SK-N-SH (cell line): ENCODE results near the gene MRPL1. TPM values are rescaled to one million over a fixed set of nuclear protein-coding genes. Genes with fewer than 3 reads are reported as not detected.

Experiments
- CTCF ChIA-PET: fragments of 300-600, 350-600 bp; formaldehyde crosslinking; extraction: SDS; loops from one replicate; lab custom pipeline; 2021; lab: Yijun Ruan, JAX
- POLR2A ChIA-PET: fragments of 350-600 bp; sonication (Branson Sonifier 250); formaldehyde crosslinking; extraction: SDS; loops from one replicate; lab custom pipeline; 2020; ENCODE audit warnings: antibody characterized with exemption, inconsistent platforms; lab: Yijun Ruan, JAX
- DNase-seq: peaks from one replicate; pipeline ENCODE4 v3.0.0; 2012
- H2AFZ ChIP-seq: fragments of 200-600 bp; sonication (generic); 2 replicates; pipeline ENCODE4 v1.8.1; 2016; ENCODE audit warnings: antibody characterized with exemption, mild to moderate bottlenecking, low read depth
- H3F3A ChIP-seq: fragments of 200-600 bp; sonication (generic); replicated peaks from 2 replicates; pipeline ENCODE3; 2016; ENCODE audit warnings: antibody characterized with exemption, mild to moderate bottlenecking; ENCODE audit not compliant: insufficient read depth
- H3K27ac ChIP-seq, 2 experiments: fragments of 200-500 bp in 1 of 2; fragments of 200-600 bp in 1 of 2; sonication (Bioruptor generic) in 1 of 2; sonication (generic), shearing (Covaris generic) in 1 of 2; 2 replicates each; pipeline versions ENCODE4 v1.5.1 to v1.6.1; 2014 to 2016; ENCODE audit warnings: low read depth in 2 of 2, inconsistent platforms in 1 of 2, low read length in 1 of 2, mild to moderate bottlenecking in 1 of 2, mixed read lengths in 1 of 2
- H3K27me3 ChIP-seq: fragments of 200-600 bp; sonication (generic), shearing (Covaris generic); 2 replicates; pipeline ENCODE4 v1.6.1; 2016; ENCODE audit warnings: mixed run types; ENCODE audit not compliant: insufficient read depth
- H3K36me3 ChIP-seq, 2 experiments: fragments of 200-500 bp in 1 of 2; fragments of 200-600 bp in 1 of 2; sonication (Bioruptor generic) in 1 of 2; sonication (generic) in 1 of 2; replicated peaks in 1 of 2; 2 replicates each; pipeline versions ENCODE3 to v1.5.1; 2014 to 2016; ENCODE audit warnings: low read length in 1 of 2, mild to moderate bottlenecking in 1 of 2; ENCODE audit not compliant: insufficient read depth in 2 of 2, control insufficient read depth in 1 of 2
- H3K4me1 ChIP-seq, 2 experiments: fragments of 200-500 bp in 1 of 2; fragments of 200-600 bp in 1 of 2; sonication (Bioruptor generic) in 1 of 2; sonication (generic), shearing (Covaris generic) in 1 of 2; 2 replicates each; pipeline versions ENCODE4 v1.5.1 to v1.6.1; 2014 to 2016; ENCODE audit warnings: low read depth in 1 of 2, low read length in 1 of 2, mixed run types in 1 of 2; ENCODE audit not compliant: insufficient read depth in 2 of 2, control insufficient read depth in 1 of 2
- H3K4me2 ChIP-seq: fragments of 200-600 bp; sonication (generic), shearing (Covaris generic); 2 replicates; pipeline ENCODE4 v1.6.1; 2017; ENCODE audit warnings: mixed run types
- H3K4me3 ChIP-seq, 2 experiments: fragments of 200-500 bp in 1 of 2; fragments of 200-600 bp in 1 of 2; sonication (Bioruptor generic) in 1 of 2; sonication (generic), shearing (Covaris generic) in 1 of 2; 2 replicates each; pipeline versions ENCODE4 v1.5.1 to v1.8.1; 2014 to 2016; ENCODE audit warnings: low read depth in 2 of 2, inconsistent platforms in 1 of 2, low read length in 1 of 2, mild to moderate bottlenecking in 1 of 2, mixed read lengths in 1 of 2, moderate library complexity in 1 of 2
- H3K79me2 ChIP-seq: fragments of 200-600 bp; sonication (generic); 2 replicates; pipeline ENCODE4 v1.8.1; 2017; ENCODE audit warnings: mild to moderate bottlenecking; ENCODE audit not compliant: insufficient read depth
- H3K9ac ChIP-seq: fragments of 200-600 bp; sonication (generic); 2 replicates; pipeline ENCODE4 v1.6.1; 2017; ENCODE audit warnings: mixed run types
- H3K9me2 ChIP-seq: fragments of 200-600 bp; sonication (generic); 2 replicates; pipeline ENCODE4 v1.6.1; 2017; ENCODE audit warnings: mixed run types
- H3K9me3 ChIP-seq: fragments of 200-600 bp; sonication (generic); 2 replicates; pipeline ENCODE4 v1.6.1; 2017; ENCODE audit warnings: mixed run types, mild to moderate bottlenecking, moderate library complexity
- H4K20me1 ChIP-seq: fragments of 200-600 bp; sonication (generic); 2 replicates; pipeline ENCODE4 v1.6.1; 2017; ENCODE audit warnings: mild to moderate bottlenecking, mixed run types; ENCODE audit not compliant: insufficient read depth
- CHD2 ChIP-seq: fragments of 150-350 bp; IDR thresholded peaks from 2 replicates; pipeline ENCODE4 v1.6.1; 2018; ENCODE audit warnings: low read length; ENCODE audit not compliant: partially characterized antibody
- EP300 ChIP-seq, 2 experiments: IDR thresholded peaks; 2 replicates each; pipeline versions ENCODE4 v1.4.0 to v1.6.1; 2012; ENCODE audit warnings: borderline replicate concordance in 1 of 2, low read depth in 1 of 2, low read length in 1 of 2
- MEF2A ChIP-seq: IDR thresholded peaks from 2 replicates; pipeline ENCODE4 v1.4.0; 2012; ENCODE audit warnings: low read depth, borderline replicate concordance
- NFIC ChIP-seq: IDR thresholded peaks from 2 replicates; pipeline ENCODE4 v1.4.0; 2012; ENCODE audit warnings: borderline replicate concordance
- NRF1 ChIP-seq: IDR thresholded peaks from 2 replicates; pipeline ENCODE4 v1.6.1; 2012; ENCODE audit warnings: low read depth, mild to moderate bottlenecking, low read length
- PBX3 ChIP-seq: IDR thresholded peaks from 2 replicates; pipeline ENCODE4; 2012
- POLR2AphosphoS5 ChIP-seq: IDR thresholded peaks from 2 replicates; pipeline ENCODE4 v1.6.1; 2012; ENCODE audit warnings: low read depth, low read length
- RCOR1 ChIP-seq: fragments of 150-350 bp; IDR thresholded peaks from 2 replicates; pipeline ENCODE4 v1.6.1; 2017; ENCODE audit warnings: antibody characterized with exemption, low read length
- RXRA ChIP-seq: IDR thresholded peaks from 2 replicates; pipeline ENCODE4 v1.4.0; 2012; ENCODE audit warnings: low read depth, mild to moderate bottlenecking, borderline replicate concordance
- SIN3A ChIP-seq: IDR thresholded peaks from 2 replicates; pipeline ENCODE4 v1.6.1; 2012; ENCODE audit warnings: low read depth, mild to moderate bottlenecking, low read length, moderate library complexity, borderline replicate concordance
- TAF1 ChIP-seq: IDR thresholded peaks from 2 replicates; pipeline ENCODE4 v1.6.1; 2012; ENCODE audit warnings: low read depth, mild to moderate bottlenecking, low read length, moderate library complexity, borderline replicate concordance
- TCF12 ChIP-seq: IDR thresholded peaks from 2 replicates; pipeline ENCODE4 v1.4.0; 2012
- ZBTB33 ChIP-seq: IDR thresholded peaks from 2 replicates; pipeline ENCODE4 v1.4.0; 2012; ENCODE audit warnings: low read depth, borderline replicate concordance
- WGBS: methylation state at CpG from one replicate; pipeline ENCODE4 v1.1.6; 2017; ENCODE audit warnings: low lambda C conversion rate; 5-methylcytosine and 5-hydroxymethylcytosine counted together
- polyA plus RNA-seq, 3 experiments: library from polyadenylated mRNA; depleted of rRNA; stranded (reverse); fragments of >200 nt; gene quantifications; 2 replicates each; pipeline ENCODE4 v1.2.3, GENCODE V29; 2012
- TF ChIP-seq, protein P1 (sequence below): IDR thresholded peaks from 2 replicates; pipeline ENCODE4 v1.6.1; 2012; ENCODE audit warnings: mild to moderate bottlenecking, low read depth, low read length, moderate library complexity
- TF ChIP-seq, protein P2 (sequence below): fragments of 200-600 bp; sonication (generic); IDR thresholded peaks from 2 replicates; pipeline ENCODE4 v1.6.1; 2017; ENCODE audit warnings: antibody characterized with exemption, mild to moderate bottlenecking, moderate library complexity

Gene MRPL1
- polyA plus RNA-seq, 1 of the 3 experiments (the other 2 are of a cell fraction) = 11.0 TPM

DNA sequence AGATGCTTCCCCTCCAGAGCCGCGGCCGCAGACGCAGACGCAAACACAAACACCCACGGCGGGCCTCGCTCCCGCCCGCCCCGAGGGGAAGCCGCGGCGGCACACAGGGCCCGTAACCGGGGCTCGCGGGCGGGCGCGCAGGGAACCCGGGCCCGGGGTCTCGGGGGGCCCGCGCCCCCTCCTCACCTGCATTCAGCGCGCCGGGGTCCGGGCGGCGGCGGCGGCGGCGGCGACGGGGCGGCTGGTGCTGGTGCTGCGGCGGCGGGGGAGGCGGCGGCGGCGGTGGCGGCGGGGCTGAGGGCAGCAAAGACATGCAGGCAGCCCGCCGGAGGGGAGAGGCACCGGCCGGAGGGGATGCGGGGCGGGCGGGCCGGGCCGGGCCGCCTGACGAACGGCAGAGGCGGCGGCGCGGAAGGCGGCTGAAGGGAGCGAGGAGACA lies 43.2 kb upstream of the MRPL1 start:
- Histone ChIP-seq H3K27ac (peak overlapping the region; percentile 77 to 96), H3K36me3 (no peaks in the 10 kb centered on the region), H3K9me3 (no peaks in the 10 kb centered on the region; the same call in 1 of the 2 replicates), H3K9ac (peak overlapping the region; percentile 89), H3K4me2 (peak overlapping the region; percentile 96), H3K4me1 (peaks cover 0 to 12% of the 10 kb centered on the region in 2 experiments; a peak in 2 of 4 replicates), H3K9me2 (no peaks in the 10 kb centered on the region)
- ChIA-PET CTCF (interaction anchor here (1.0 to 2.7 kb wide), 4 partner anchors 10 to 218 kb away, joined by 3 to 17 read pairs (median 8); partner anchors contain the start of gene MRPL1), POLR2A (interaction anchor here (1.0 to 1.9 kb wide), 3 partner anchors 9 to 957 kb away, joined by 3 to 6 read pairs (median 3); partner anchors contain the start of genes BMP2K and MRPL1)
- DNase-seq = peak; percentile 73
- WGBS = 5% methylated on average over 4 of the region's 66 CpGs
- TF ChIP-seq TCF12 (no peak), SIN3A (no peak), EP300 (IDR thresholded peaks at IDR 0.05; ENCODE audit: borderline replicate concordance in 1 of 2, low read depth in 1 of 2, low read length in 1 of 2) (no peak), MEF2A (no peak), TAF1 (0 out of 2 replicates have a peak, but pooled peaks have one; percentile 34)
- TF ChIP-seq, all 33 proteins: peak for 1
- H3K4me3 ChIP-seq = peak overlapping the region; percentile 95 to 97
- peak overlapping the region; percentile 92 for H2AFZ ChIP-seq
- H3F3A ChIP-seq = peaks cover 17% of the 10 kb centered on the region
- H3K79me2 ChIP-seq = peaks cover 38% of the 10 kb centered on the region
- H4K20me1 ChIP-seq = peaks cover 7% of the 10 kb centered on the region; the same call in 1 of the 2 replicates
- no peaks in the 10 kb centered on the region for H3K27me3 ChIP-seq

DNA sequence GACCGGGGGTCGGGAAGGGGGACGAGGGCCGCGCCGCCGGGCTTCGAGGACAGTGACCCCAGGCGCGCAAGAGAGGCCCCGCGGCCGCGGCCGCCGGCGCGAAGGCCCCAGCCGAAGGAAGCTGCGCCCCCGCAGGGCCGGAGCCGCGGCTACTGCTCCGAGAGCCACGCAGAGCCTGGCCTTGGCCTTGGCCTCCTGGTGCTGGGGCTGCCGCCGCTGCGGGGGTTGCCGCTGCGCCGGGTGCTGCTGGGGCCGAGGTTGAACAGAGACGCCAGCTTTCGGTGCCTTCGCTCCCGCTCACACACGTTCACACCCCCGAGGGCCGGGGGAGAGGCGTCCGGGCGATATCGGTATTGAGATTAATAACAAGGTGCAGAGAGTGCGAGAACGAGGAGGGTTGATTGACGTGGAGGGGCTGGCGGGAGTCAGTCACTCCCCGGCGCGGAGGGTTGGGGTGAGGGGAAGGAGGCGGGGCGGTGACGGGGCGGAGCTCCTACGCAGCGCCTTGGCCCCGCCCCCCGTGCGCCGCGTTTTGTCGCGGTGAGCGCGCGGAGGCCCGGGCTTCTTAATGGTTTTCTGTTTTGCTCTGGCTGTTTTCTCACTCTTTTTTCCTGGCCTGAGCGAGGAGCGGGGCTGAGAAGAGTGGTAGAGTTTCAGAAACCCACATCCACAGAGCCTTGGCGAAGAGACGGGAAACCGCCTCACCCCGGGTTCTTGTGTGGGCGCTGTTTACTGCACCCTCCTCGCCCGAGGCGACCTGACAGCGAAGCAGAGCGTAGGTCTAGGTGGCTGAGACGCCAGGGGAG lies 42.6 kb upstream of the MRPL1 start:
- Histone ChIP-seq H3K9me3 (no peaks in the 10 kb centered on the region; the same call in 1 of the 2 replicates), H3K9me2 (no peaks in the 10 kb centered on the region), H3K4me3 (peak overlapping the region; percentile 95 to 97), H3K4me2 (peak overlapping the region; percentile 96), H3K36me3 (no peaks in the 10 kb centered on the region), H4K20me1 (peaks cover 7% of the 10 kb centered on the region; the same call in 1 of the 2 replicates), H3K27me3 (no peaks in the 10 kb centered on the region), H3F3A (peaks cover 13% of the 10 kb centered on the region), H3K9ac (peak overlapping the region; percentile 72), H2AFZ (peak overlapping the region; percentile 79), H3K79me2 (peaks cover 32% of the 10 kb centered on the region), H3K27ac (peak overlapping the region; percentile 69 to 96), H3K4me1 (peaks cover 0 to 12% of the 10 kb centered on the region in 2 experiments; a peak in 2 of 4 replicates)
- DNase-seq = peak; percentile 94
- POLR2A ChIA-PET = interaction anchor here (1.0 to 1.9 kb wide), 3 partner anchors 8 to 957 kb away, joined by 3 to 6 read pairs (median 3); partner anchors contain the start of genes BMP2K and MRPL1
- under 1% methylated on average over 32 of the region's 81 CpGs for WGBS
- CTCF ChIA-PET = interaction anchor here (1.0 to 2.1 kb wide), 3 partner anchors 10 to 219 kb away, joined by 3 to 11 read pairs (median 5); partner anchors contain the start of gene MRPL1
- TF ChIP-seq, protein P1, sequence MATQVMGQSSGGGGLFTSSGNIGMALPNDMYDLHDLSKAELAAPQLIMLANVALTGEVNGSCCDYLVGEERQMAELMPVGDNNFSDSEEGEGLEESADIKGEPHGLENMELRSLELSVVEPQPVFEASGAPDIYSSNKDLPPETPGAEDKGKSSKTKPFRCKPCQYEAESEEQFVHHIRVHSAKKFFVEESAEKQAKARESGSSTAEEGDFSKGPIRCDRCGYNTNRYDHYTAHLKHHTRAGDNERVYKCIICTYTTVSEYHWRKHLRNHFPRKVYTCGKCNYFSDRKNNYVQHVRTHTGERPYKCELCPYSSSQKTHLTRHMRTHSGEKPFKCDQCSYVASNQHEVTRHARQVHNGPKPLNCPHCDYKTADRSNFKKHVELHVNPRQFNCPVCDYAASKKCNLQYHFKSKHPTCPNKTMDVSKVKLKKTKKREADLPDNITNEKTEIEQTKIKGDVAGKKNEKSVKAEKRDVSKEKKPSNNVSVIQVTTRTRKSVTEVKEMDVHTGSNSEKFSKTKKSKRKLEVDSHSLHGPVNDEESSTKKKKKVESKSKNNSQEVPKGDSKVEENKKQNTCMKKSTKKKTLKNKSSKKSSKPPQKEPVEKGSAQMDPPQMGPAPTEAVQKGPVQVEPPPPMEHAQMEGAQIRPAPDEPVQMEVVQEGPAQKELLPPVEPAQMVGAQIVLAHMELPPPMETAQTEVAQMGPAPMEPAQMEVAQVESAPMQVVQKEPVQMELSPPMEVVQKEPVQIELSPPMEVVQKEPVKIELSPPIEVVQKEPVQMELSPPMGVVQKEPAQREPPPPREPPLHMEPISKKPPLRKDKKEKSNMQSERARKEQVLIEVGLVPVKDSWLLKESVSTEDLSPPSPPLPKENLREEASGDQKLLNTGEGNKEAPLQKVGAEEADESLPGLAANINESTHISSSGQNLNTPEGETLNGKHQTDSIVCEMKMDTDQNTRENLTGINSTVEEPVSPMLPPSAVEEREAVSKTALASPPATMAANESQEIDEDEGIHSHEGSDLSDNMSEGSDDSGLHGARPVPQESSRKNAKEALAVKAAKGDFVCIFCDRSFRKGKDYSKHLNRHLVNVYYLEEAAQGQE = no peak
- TF ChIP-seq POLR2AphosphoS5 (peak; percentile 63; the same call in 1 of the 2 replicates), ZBTB33 (no peak), PBX3 (peak; percentile 96), NRF1 (peak; percentile 29; the same call in 1 of the 2 replicates), RCOR1 (no peak), TAF1 (peak; percentile 44; the same call in 1 of the 2 replicates), CHD2 (peak; percentile 78), RXRA (no peak), NFIC (no peak)
- TF ChIP-seq, protein P2, sequence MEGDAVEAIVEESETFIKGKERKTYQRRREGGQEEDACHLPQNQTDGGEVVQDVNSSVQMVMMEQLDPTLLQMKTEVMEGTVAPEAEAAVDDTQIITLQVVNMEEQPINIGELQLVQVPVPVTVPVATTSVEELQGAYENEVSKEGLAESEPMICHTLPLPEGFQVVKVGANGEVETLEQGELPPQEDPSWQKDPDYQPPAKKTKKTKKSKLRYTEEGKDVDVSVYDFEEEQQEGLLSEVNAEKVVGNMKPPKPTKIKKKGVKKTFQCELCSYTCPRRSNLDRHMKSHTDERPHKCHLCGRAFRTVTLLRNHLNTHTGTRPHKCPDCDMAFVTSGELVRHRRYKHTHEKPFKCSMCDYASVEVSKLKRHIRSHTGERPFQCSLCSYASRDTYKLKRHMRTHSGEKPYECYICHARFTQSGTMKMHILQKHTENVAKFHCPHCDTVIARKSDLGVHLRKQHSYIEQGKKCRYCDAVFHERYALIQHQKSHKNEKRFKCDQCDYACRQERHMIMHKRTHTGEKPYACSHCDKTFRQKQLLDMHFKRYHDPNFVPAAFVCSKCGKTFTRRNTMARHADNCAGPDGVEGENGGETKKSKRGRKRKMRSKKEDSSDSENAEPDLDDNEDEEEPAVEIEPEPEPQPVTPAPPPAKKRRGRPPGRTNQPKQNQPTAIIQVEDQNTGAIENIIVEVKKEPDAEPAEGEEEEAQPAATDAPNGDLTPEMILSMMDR = 0 out of 2 replicates have a peak, but pooled peaks have one; percentile 6
